ENCODE measurements around the gene OLAH. TPM values are rescaled to one million over a fixed set of nuclear protein-coding genes. Genes with fewer than 3 reads are reported as not detected.

OLAH gene
- total RNA-seq, 2 donors from 2014 or later, result not detected

- intact Hi-C loops (cut with DNase I, micrococcal nuclease), result no loop called here
- DNase-seq, result no peak
- ATAC-seq, result no peak
Observed at GRCh38 chr10:15116225-15116624, 72.5 kb downstream of the OLAH start.

GRCh38 chr10:15118615-15119014 is 74.9 kb downstream of the OLAH start:
- ATAC-seq (no peak), DNase-seq (no peak)
- intact Hi-C loops (cut with DNase I, micrococcal nuclease), result no loop called here

DNA sequence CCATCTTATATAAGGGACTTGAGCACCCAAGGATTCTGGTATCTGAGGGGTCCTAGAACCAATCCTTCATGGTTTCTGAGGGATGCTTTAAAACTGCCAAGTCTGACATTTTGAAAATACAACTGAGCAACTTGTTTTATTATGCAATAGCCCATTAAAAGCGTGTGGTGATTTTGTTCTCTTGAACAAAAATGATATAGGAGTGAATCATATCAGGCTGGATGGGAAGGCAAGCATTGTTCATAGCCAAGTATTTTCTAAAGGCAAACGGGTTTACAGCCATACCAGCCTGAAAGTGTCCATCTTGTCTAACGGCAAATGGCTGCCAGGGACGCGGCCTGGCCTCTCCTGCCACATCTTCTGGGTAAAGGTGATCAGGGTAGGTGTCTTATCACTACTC is 76.8 kb downstream of the OLAH start:
- no peak for ATAC-seq
- DNase-seq, result no peak
- intact Hi-C loops (cut with DNase I, micrococcal nuclease), result no loop called here

DNA sequence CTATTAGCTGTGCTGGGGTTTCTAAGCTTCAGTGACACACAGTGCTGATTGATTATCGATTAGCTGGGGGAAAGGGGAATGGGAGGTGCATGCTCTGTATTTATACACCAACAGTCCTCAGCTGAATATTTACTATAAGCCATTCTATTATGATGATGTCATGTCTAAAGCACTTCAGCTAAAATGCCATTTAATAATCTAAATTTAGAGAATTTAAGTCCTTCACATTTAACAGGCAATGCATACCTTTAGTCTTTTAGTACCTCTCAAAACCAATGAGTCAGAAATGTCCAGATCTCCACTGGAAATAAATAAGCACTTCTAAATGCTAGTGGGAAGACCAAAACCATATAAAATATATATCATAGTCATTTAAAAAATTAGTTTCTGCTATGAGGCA is 78.0 kb downstream of the OLAH start:
- ATAC-seq (no peak), DNase-seq (no peak)
- intact Hi-C loops (cut with DNase I, micrococcal nuclease), result no loop called here

DNA sequence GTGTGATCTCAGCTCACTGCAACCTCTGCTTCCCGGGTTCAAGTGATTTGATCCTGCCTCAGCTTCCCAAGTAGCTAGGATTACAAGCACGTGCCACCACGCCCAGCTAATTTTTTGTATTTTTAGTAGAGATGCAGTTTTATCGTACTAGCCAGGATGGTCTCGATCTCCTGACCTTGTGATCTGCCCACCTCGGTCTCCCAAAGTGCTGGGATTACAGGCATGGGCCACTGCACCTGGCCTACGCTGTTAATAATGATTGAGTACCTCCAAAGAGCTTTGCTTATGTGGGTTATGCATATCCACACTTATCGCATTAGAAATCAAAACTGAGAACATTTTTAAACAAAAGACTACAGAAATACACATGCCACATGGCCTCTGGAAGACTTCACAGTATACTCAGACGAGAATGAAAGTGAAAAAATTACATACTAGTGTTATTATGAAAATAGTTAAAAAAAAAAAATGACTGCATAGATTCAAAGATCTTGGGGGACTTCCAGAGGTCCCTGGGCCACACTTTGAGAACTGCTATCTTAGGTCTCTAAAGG is 78.8 kb downstream of the OLAH start:
- intact Hi-C loops (cut with DNase I, micrococcal nuclease), result no loop called here
- no peak for ATAC-seq
- DNase-seq, result no peak

Other genes with a start within 250 kb of the OLAH start
- gene CDNF, start 205.9 kb upstream of the OLAH start, total RNA-seq, result 1 to 10 TPM; 1.7 to 2.0 TPM
- 10 to 100 TPM; 13.6 to 14.0 TPM for gene HSPA14, start 205.6 kb upstream of the OLAH start, total RNA-seq
- gene MSANTD7, start 205.6 kb upstream of the OLAH start, total RNA-seq, result 10 to 100 TPM in 1 of 2 donors, 1 to 10 TPM in 1; 9.9 to 12.2 TPM
- gene SUV39H2, start 165.1 kb upstream of the OLAH start, total RNA-seq, result 1 to 10 TPM; 5.6 to 7.9 TPM
- gene DCLRE1C, start 89.8 kb upstream of the OLAH start, total RNA-seq, result 10 to 100 TPM; 10.3 to 13.7 TPM
- gene MEIG1, start 84.6 kb upstream of the OLAH start, total RNA-seq, result not detected
- gene ACBD7, start 44.8 kb downstream of the OLAH start, total RNA-seq, result under 1 TPM; 0.25 to 0.61 TPM
- gene RPP38, start 53.4 kb downstream of the OLAH start, total RNA-seq, result 10 to 100 TPM; 15.4 to 17.6 TPM
- 10 to 100 TPM; 19.1 to 21.3 TPM for gene NMT2, start 124.8 kb downstream of the OLAH start, total RNA-seq